HCT116 (cell line): ENCODE results near the gene XDH. TPM values are rescaled to one million over a fixed set of nuclear protein-coding genes. Genes with fewer than 3 reads are reported as not detected.

Source experiments
- ATAC-seq: fragments of 200-7000 bp; cut with Tn5 transposase; 2 replicates; pipeline ENCODE4 v1.9.1; 2020; ENCODE audit warnings: mild to moderate bottlenecking, moderate library complexity
- BruUV-seq: library from RNA; stranded (reverse); fragments of 400-500 nt; replicated peaks from 2 replicates; lab custom pipeline; 2021; lab: Mats Ljungman, UMichigan
- CTCF ChIA-PET: fragments of 300-600 bp; sonication (Branson Sonifier 250); formaldehyde crosslinking; loops from one replicate; lab custom pipeline; 2021; ENCODE audit warnings: antibody characterized with exemption; lab: Charles Lee
- POLR2A ChIA-PET: fragments of 300-600, 350-600 bp; sonication (Branson Sonifier 250); formaldehyde crosslinking; loops from one replicate; lab custom pipeline; 2021; ENCODE audit warnings: antibody characterized with exemption; lab: Charles Lee
- RAD21 ChIA-PET, 2 experiments: fragments of 300-600 bp; sonication (Branson Sonifier 250); formaldehyde crosslinking; loops; one replicate each; lab custom pipeline; 2023; ENCODE audit warnings: low total read pairs in 2 of 2; ENCODE audit not compliant: uncharacterized antibody in 2 of 2, unreplicated experiment in 2 of 2, low non-redundant PET in 1 of 2; lab: Charles Lee
- DNase-seq: peaks from one replicate; pipeline ENCODE4 v3.0.0-alpha.2; 2010; ENCODE audit warnings: low read depth, low spot score
- H2AFZ ChIP-seq: fragments of 200-600 bp; shearing (Covaris generic), sonication (generic); 2 replicates; pipeline ENCODE4 v1.6.1; 2017; ENCODE audit warnings: low read depth, mixed run types, mixed read lengths, antibody characterized with exemption, low read length; ENCODE audit not compliant: poor library complexity, severe bottlenecking
- H3K27ac ChIP-seq: 2 replicates; pipeline ENCODE4 v1.5.1; 2012; ENCODE audit warnings: low read depth, low read length
- H3K27me3 ChIP-seq: fragments of 200-600 bp; sonication (generic); 2 replicates; pipeline ENCODE4 v1.6.1; 2016; ENCODE audit warnings: mixed run types, low read length, mixed read lengths; ENCODE audit not compliant: insufficient read depth
- H3K36me3 ChIP-seq, 2 experiments: fragments of 200-500 bp in 1 of 2; fragments of 200-600 bp in 1 of 2; sonication (Bioruptor generic) in 1 of 2; sonication (generic) in 1 of 2; 2 replicates each; pipeline versions ENCODE4 v1.5.1 to v1.6.1; 2014 to 2016; ENCODE audit warnings: low read length in 2 of 2, inconsistent platforms in 1 of 2, mixed read lengths in 1 of 2, mixed run types in 1 of 2; ENCODE audit not compliant: insufficient read depth in 2 of 2, control insufficient read depth in 1 of 2
- H3K4me1 ChIP-seq, 2 experiments: fragments of 200-600 bp in 1 of 2; sonication (generic) in 1 of 2; 2 replicates each; pipeline versions ENCODE4 v1.5.1 to v1.6.1; 2012 to 2017; ENCODE audit warnings: low read length in 2 of 2, inconsistent platforms in 1 of 2, mild to moderate bottlenecking in 1 of 2, mixed read lengths in 1 of 2, mixed run types in 1 of 2, moderate library complexity in 1 of 2; ENCODE audit not compliant: insufficient read depth in 2 of 2, control insufficient read depth in 1 of 2
- H3K4me2 ChIP-seq: fragments of 200-600 bp; sonication (generic); 2 replicates; pipeline ENCODE4 v1.6.1; 2017; ENCODE audit warnings: mixed run types, low read length, mixed read lengths
- H3K4me3 ChIP-seq, 2 experiments: fragments of 200-600 bp in 1 of 2; sonication (generic) in 1 of 2; replicated peaks in 1 of 2; 2 replicates each; pipeline ENCODE4 v1.5.1; 2011 to 2016; ENCODE audit warnings: low read length in 2 of 2, control low read depth in 1 of 2, low read depth in 1 of 2, mild to moderate bottlenecking in 1 of 2, mixed read lengths in 1 of 2, mixed run types in 1 of 2
- H3K79me2 ChIP-seq: fragments of 200-600 bp; sonication (generic); 2 replicates; pipeline ENCODE4 v1.6.1; 2017; ENCODE audit warnings: mild to moderate bottlenecking, mixed run types, low read length, moderate library complexity, mixed read lengths; ENCODE audit not compliant: insufficient read depth
- H3K9ac ChIP-seq: fragments of 200-600 bp; sonication (generic); 2 replicates; pipeline ENCODE4 v1.6.1; 2016; ENCODE audit warnings: low read length, mixed read lengths
- H3K9me2 ChIP-seq: fragments of 200-600 bp; sonication (generic), shearing (Covaris generic); 2 replicates; pipeline ENCODE4 v1.6.1; 2017; ENCODE audit warnings: mixed run types, mild to moderate bottlenecking, moderate library complexity; ENCODE audit not compliant: insufficient read depth
- H3K9me3 ChIP-seq, 2 experiments: fragments of 200-500 bp in 1 of 2; fragments of 200-600 bp in 1 of 2; sonication (Bioruptor generic) in 1 of 2; sonication (generic) in 1 of 2; 2 replicates each; pipeline ENCODE4 v1.6.1; 2014 to 2017; ENCODE audit warnings: low read length in 2 of 2, mixed read lengths in 2 of 2, inconsistent platforms in 1 of 2, low read depth in 1 of 2, mild to moderate bottlenecking in 1 of 2, mixed run types in 1 of 2, moderate library complexity in 1 of 2; ENCODE audit not compliant: control insufficient read depth in 1 of 2, insufficient read depth in 1 of 2
- H4K20me1 ChIP-seq: fragments of 200-600 bp; sonication (generic), shearing (Covaris generic); 2 replicates; pipeline ENCODE4 v1.6.1; 2017; ENCODE audit warnings: mixed run types, mild to moderate bottlenecking, moderate library complexity; ENCODE audit not compliant: insufficient read depth
- CEBPB ChIP-seq: IDR thresholded peaks from 2 replicates; pipeline ENCODE4 v1.6.1; 2012; ENCODE audit warnings: low read depth
- CTCF ChIP-seq, 3 experiments: fragments of 200-600 bp in 1 of 3; sonication (generic) in 1 of 3; IDR thresholded peaks in 2 of 3; conservative IDR thresholded peaks in 1 of 3; 2 replicates each; pipeline ENCODE4 v1.5.1; 2012 to 2017; ENCODE audit warnings: low read depth in 2 of 3, low read length in 2 of 3, antibody characterized with exemption in 1 of 3, borderline replicate concordance in 1 of 3, control low read depth in 1 of 3, mild to moderate bottlenecking in 1 of 3, mixed read lengths in 1 of 3, mixed run types in 1 of 3, moderate library complexity in 1 of 3; ENCODE audit not compliant: insufficient read depth in 1 of 3
- EGR1 ChIP-seq: IDR thresholded peaks from 2 replicates; pipeline ENCODE4 v1.6.1; 2012; ENCODE audit warnings: low read depth
- EZH2 ChIP-seq: fragments of 200-600 bp; sonication (generic); IDR thresholded peaks from 2 replicates; pipeline ENCODE4 v1.6.1; 2017; ENCODE audit warnings: antibody characterized with exemption, mixed run types
- EZH2phosphoT487 ChIP-seq: fragments of 200-600 bp; IDR thresholded peaks from 2 replicates; pipeline ENCODE4 v1.6.1; 2018; ENCODE audit warnings: antibody characterized with exemption, borderline replicate concordance
- JUND ChIP-seq: IDR thresholded peaks from 2 replicates; pipeline ENCODE4 v1.6.1; 2012
- MAX ChIP-seq: IDR thresholded peaks from 2 replicates; pipeline ENCODE4 v1.6.1; 2012
- POLR2A ChIP-seq: IDR thresholded peaks from 2 replicates; pipeline ENCODE4 v1.7.0; 2011; ENCODE audit warnings: borderline replicate concordance; ENCODE audit not compliant: insufficient read depth, insufficient read length; ENCODE audit errors: extremely low read depth
- POLR2AphosphoS5 ChIP-seq: IDR thresholded peaks from 2 replicates; pipeline ENCODE4 v1.6.1; 2011; ENCODE audit warnings: mild to moderate bottlenecking, low read depth, low read length, moderate library complexity
- RAD21 ChIP-seq: IDR thresholded peaks from 2 replicates; pipeline ENCODE4 v1.6.1; 2012; ENCODE audit warnings: low read depth, mild to moderate bottlenecking
- REST ChIP-seq: IDR thresholded peaks from 2 replicates; pipeline ENCODE4 v1.6.1; 2012; ENCODE audit warnings: low read depth
- SIN3A ChIP-seq: IDR thresholded peaks from 2 replicates; pipeline ENCODE4 v1.6.1; 2012; ENCODE audit warnings: low read depth
- SP1 ChIP-seq: IDR thresholded peaks from 2 replicates; pipeline ENCODE4 v1.6.1; 2012; ENCODE audit warnings: low read depth
- TCF7L2 ChIP-seq: IDR thresholded peaks from 2 replicates; pipeline ENCODE4 v1.7.0; 2011; ENCODE audit warnings: borderline replicate concordance, inconsistent platforms; ENCODE audit not compliant: insufficient read depth, insufficient read length; ENCODE audit errors: extremely low read depth
- YY1 ChIP-seq: IDR thresholded peaks from 2 replicates; pipeline ENCODE4 v1.6.1; 2011; ENCODE audit warnings: low read length, low read depth, moderate library complexity, mild to moderate bottlenecking; ENCODE audit not compliant: insufficient replicate concordance; ENCODE audit errors: extremely low read depth
- intact Hi-C: fragments of 100-400 bp; cut with micrococcal nuclease; formaldehyde crosslinking; loops from 2 replicates; pipeline ENCODE4 v1.10.0; 2022
- total RNA-seq: library from RNA; stranded (reverse); gene quantifications from one replicate; pipeline ENCODE4 v1.2.1, GENCODE V29; 2021; ENCODE audit not compliant: unreplicated experiment
- TF ChIP-seq, protein P1 (sequence below): IDR thresholded peaks from 2 replicates; pipeline ENCODE4 v1.6.1; 2012

XDH gene
- total RNA-seq, 1 experiment from 2014 or later, result 0.15 TPM

DNA sequence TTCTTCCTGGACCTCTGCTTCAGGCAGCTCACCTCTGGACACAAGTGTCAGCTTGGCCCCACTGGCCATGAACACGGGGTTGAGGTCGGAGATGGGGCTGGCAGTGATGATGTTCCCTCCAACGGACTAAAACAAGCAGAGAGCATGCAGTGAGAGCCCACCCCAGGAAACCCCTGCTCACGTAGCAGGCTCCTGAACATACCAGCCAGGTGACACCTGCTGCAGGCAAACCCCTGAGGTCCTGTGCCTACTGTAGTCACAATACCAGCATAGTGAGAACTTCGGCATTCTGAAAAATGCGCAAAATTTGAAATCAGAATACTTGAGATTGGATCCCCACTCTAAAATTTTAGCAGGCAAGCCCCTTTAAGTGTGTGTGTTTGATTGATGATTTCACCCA is 32.9 kb downstream of the XDH start:
- DNase-seq, result no peak
- Histone ChIP-seq H3K27ac (no peak overlapping the region), H3K4me1 (peaks cover 2 to 28% of the 10 kb centered on the region in 2 experiments; a peak in 3 of 4 replicates)

GRCh38 chr2:31380243-31380642 is 34.3 kb downstream of the XDH start:
- Histone ChIP-seq H3K9ac (no peak overlapping the region), H3K4me2 (no peak overlapping the region), H3K36me3 (no peaks in the 10 kb centered on the region), H3K4me3 (no peak overlapping the region), H2AFZ (no peak overlapping the region), H3K27me3 (no peaks in the 10 kb centered on the region), H3K27ac (no peak overlapping the region), H3K4me1 (peaks cover 2 to 26% of the 10 kb centered on the region in 2 experiments; a peak in 3 of 4 replicates), H3K9me2 (no peaks in the 10 kb centered on the region), H3K79me2 (no peaks in the 10 kb centered on the region), H3K9me3 (no peaks in the 10 kb centered on the region), H4K20me1 (no peaks in the 10 kb centered on the region)
- no TSS peak for BruUV-seq
- ChIA-PET CTCF (no interaction called here), POLR2A (no interaction called here), RAD21 (no interaction called here)
- intact Hi-C loops, result no loop called here
- ATAC-seq, result no peak
- no peak for DNase-seq
- TF ChIP-seq REST (no peak), CTCF (IDR thresholded peaks at IDR 0.05 in 2 of 3, conservative IDR thresholded peaks at IDR 0.05 in 1 of 3; ENCODE audit: borderline replicate concordance in 1 of 3, insufficient read depth in 1 of 3, low read depth in 2 of 3, low read length in 2 of 3) (no peak), TCF7L2 (no peak), YY1 (no peak), POLR2A (no peak), SIN3A (no peak), JUND (no peak), EZH2phosphoT487 (no peak), POLR2AphosphoS5 (no peak), CEBPB (no peak), EGR1 (no peak), EZH2 (no peak), RAD21 (no peak), SP1 (no peak)
- TF ChIP-seq, protein P1, sequence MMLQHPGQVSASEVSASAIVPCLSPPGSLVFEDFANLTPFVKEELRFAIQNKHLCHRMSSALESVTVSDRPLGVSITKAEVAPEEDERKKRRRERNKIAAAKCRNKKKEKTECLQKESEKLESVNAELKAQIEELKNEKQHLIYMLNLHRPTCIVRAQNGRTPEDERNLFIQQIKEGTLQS, result no peak

More for the DNA sequence above, 32.9 kb downstream of the XDH start:
- no peaks in the 10 kb centered on the region for H4K20me1 ChIP-seq
- no TSS peak for BruUV-seq
- ATAC-seq, result no peak
- H3K27me3 ChIP-seq, result no peaks in the 10 kb centered on the region
- no peak overlapping the region for H3K9ac ChIP-seq
- H3K4me3 ChIP-seq, result no peak overlapping the region
- no peak overlapping the region for H2AFZ ChIP-seq
- no peak overlapping the region for H3K4me2 ChIP-seq
- H3K9me2 ChIP-seq, result no peaks in the 10 kb centered on the region
- RAD21 ChIA-PET, result no interaction called here
- TF ChIP-seq MAX, result no peak
- intact Hi-C loops, result no loop called here
- POLR2A ChIA-PET, result no interaction called here
- no peaks in the 10 kb centered on the region for H3K36me3 ChIP-seq
- CTCF ChIA-PET, result no interaction called here
- no peaks in the 10 kb centered on the region for H3K9me3 ChIP-seq
- H3K79me2 ChIP-seq, result no peaks in the 10 kb centered on the region
